Lung (tissue), 12 donors: ENCODE measurements around the gene HIPK2. TPM values are rescaled to one million over a fixed set of nuclear protein-coding genes. Genes with fewer than 3 reads are reported as not detected.
A peak's percentile ranks its signal among the peaks of the same experiment; 100 is the strongest.

Experiments used
- ATAC-seq: fragments of 200-7000 bp; cut with Tn5 transposase; one replicate; pipeline ENCODE4 v1.9.1; 2020; ENCODE audit warnings: moderate number of reproducible peaks; ENCODE audit not compliant: insufficient read depth, low FRiP score
- DNase-seq, 3 donors: peaks; one replicate each; pipeline ENCODE4 v3.0.0-alpha.2; 2013 to 2017
- H3K27ac ChIP-seq, 2 donors: one replicate each; pipeline ENCODE4 v1.5.1; 2013; ENCODE audit warnings: mild to moderate bottlenecking in 2 of 2, moderate library complexity in 2 of 2, control low read depth in 1 of 2, inconsistent platforms in 1 of 2, low read depth in 1 of 2, low read length in 1 of 2
- H3K27me3 ChIP-seq, 3 donors: one replicate each; pipeline ENCODE4 v1.5.1; 2013; ENCODE audit warnings: low read length in 2 of 3; ENCODE audit not compliant: control insufficient read depth in 3 of 3, insufficient read depth in 3 of 3
- H3K36me3 ChIP-seq, 4 donors: one replicate each; pipeline ENCODE4 v1.5.1; 2013; ENCODE audit warnings: low read length in 4 of 4, mild to moderate bottlenecking in 1 of 4, moderate library complexity in 1 of 4; ENCODE audit not compliant: control insufficient read depth in 4 of 4, insufficient read depth in 4 of 4
- H3K4me1 ChIP-seq, 5 donors: one replicate each; pipeline ENCODE4 v1.5.1; 2013; ENCODE audit warnings: low read length in 5 of 5, mild to moderate bottlenecking in 2 of 5, moderate library complexity in 1 of 5; ENCODE audit not compliant: control insufficient read depth in 5 of 5, insufficient read depth in 5 of 5
- H3K4me3 ChIP-seq: one replicate; pipeline ENCODE4 v1.5.1; 2013; ENCODE audit warnings: mild to moderate bottlenecking, control low read depth, moderate library complexity
- H3K9ac ChIP-seq, 2 donors: one replicate each; pipeline ENCODE4 v1.5.1; 2013; ENCODE audit warnings: low read length in 2 of 2, control low read depth in 1 of 2; ENCODE audit not compliant: insufficient read depth in 1 of 2
- H3K9me3 ChIP-seq, 4 donors: one replicate each; pipeline ENCODE4 v1.5.1; 2013; ENCODE audit warnings: low read length in 3 of 4, mild to moderate bottlenecking in 1 of 4, moderate library complexity in 1 of 4; ENCODE audit not compliant: control insufficient read depth in 4 of 4, insufficient read depth in 3 of 4
- WGBS, 2 donors: extraction: QIAGEN DNeasy Blood & Tissue Kit; methylation state at CpG; one replicate each; pipeline ENCODE4 v1.1.7; 2013; 5-methylcytosine and 5-hydroxymethylcytosine counted together
- polyA plus RNA-seq, 2 donors: library from polyadenylated mRNA; stranded (reverse); fragments of 200-250 nt; gene quantifications; one replicate each; pipeline ENCODE4 v1.2.1, GENCODE V29; 2013
- total RNA-seq, 2 donors: library from RNA; depleted of rRNA in 1 of 2; stranded (reverse); fragments of >200 nt in 1 of 2; gene quantifications; one replicate each; pipeline ENCODE4 v1.2.1, GENCODE V29; 2014 to 2021
- TF ChIP-seq, protein P1 (sequence below): IDR thresholded peaks from 2 replicates; pipeline ENCODE4 v1.5.1; 2012; ENCODE audit warnings: mild to moderate bottlenecking; ENCODE audit errors: control extremely low read depth, extremely low read depth
- donor health status: control.
- donor health status: control.
- donor health status: Bipolar disorder and iron deficiency.
- donor health status: healthy.
- donor health status: DM: yes; HTN: yes; CAD: no.

Gene HIPK2
- total and polyA plus RNA-seq, 4 donors = 8.7 to 65.1 (median 18.3) TPM

DNA sequence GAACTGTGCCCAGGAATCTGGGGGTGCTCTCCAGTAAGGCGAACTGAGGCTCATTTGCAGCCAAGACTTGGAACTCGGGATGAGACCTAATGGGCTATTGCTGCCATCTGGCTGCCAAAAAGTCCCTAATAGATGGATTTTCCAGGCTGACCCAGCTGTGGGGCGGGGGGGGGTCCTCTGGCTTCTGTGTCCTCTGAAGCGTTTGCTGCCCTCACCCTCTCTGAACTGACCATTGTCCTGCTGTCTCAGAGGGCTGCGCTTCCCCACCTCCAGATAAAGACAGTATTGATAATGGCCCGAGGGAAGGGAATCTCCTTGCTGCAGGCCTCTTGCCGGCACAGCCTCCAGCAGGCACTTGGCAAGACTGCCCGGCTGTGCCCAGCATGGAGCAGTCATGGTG is 207.7 kb downstream of the HIPK2 start:
- TF ChIP-seq, protein P1, sequence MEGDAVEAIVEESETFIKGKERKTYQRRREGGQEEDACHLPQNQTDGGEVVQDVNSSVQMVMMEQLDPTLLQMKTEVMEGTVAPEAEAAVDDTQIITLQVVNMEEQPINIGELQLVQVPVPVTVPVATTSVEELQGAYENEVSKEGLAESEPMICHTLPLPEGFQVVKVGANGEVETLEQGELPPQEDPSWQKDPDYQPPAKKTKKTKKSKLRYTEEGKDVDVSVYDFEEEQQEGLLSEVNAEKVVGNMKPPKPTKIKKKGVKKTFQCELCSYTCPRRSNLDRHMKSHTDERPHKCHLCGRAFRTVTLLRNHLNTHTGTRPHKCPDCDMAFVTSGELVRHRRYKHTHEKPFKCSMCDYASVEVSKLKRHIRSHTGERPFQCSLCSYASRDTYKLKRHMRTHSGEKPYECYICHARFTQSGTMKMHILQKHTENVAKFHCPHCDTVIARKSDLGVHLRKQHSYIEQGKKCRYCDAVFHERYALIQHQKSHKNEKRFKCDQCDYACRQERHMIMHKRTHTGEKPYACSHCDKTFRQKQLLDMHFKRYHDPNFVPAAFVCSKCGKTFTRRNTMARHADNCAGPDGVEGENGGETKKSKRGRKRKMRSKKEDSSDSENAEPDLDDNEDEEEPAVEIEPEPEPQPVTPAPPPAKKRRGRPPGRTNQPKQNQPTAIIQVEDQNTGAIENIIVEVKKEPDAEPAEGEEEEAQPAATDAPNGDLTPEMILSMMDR = no peak
- Histone ChIP-seq H3K4me1 (peaks cover 0 to 2% (median 0%) of the 10 kb centered on the region in 5 donors), H3K27me3 (no peaks in the 10 kb centered on the region), H3K27ac (no peak overlapping the region), H3K4me3 (no peak overlapping the region), H3K9me3 (no peaks in the 10 kb centered on the region), H3K36me3 (peaks cover 8 to 46% (median 18%) of the 10 kb centered on the region in 4 donors), H3K9ac (no peak overlapping the region)
- DNase-seq (peak in 2 of 3 donors; percentile 32 to 45), ATAC-seq (no peak)
- 85 to 91% methylated on average over 8 of the region's 8 CpGs for WGBS, 2 donors

DNA sequence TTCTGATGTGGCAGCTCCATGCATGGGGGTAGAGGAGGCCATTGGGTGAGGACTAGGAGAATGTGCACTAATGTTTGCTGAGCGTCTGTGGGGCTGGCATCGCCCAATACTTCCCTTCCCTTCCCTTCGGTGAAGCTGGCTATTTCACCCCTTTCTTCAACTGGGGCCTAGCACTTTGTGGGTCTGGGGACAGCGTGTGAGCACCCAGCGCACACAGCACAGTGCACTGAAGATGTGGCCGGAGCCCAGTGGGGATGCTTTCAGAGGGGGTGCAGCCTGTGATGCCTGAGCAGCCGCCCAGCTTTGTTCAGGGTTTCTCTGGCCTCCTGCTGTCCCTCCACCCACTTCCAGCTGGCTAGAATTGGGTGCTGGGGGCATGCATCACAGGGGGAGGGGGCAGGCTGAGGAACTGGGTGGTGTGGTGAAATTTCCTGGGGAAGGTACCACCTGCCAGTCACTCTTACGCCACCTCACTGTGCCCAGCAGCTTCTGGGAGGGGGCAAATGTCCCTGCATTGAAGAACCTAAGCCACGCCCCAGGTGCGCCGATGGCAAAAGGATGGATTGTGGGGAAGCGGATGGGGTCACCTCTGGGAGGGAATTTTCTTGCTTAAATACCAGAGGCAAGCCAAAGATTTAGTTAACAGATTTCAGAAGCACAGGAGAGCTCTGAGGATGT is 208.8 kb downstream of the HIPK2 start:
- Histone ChIP-seq H3K9me3 (no peaks in the 10 kb centered on the region), H3K27me3 (no peaks in the 10 kb centered on the region)
- DNase-seq = no peak

DNA sequence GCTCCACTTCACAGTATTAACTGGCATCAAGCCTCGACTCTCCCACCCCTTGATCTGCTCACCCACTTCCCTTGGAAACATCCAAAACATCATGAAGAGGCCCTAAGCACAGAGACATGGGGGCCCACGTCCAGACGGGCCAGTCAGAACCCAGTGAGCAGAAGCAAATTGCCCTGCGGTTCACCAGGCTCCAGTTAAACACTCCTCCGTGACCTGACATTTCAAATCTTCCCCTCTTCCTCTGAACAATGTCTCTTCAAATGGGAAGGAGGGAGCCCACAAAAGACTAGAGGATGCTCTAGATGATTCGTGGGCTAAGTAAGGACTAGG is 209.5 kb downstream of the HIPK2 start:
- Histone ChIP-seq H3K9ac (no peak overlapping the region), H3K9me3 (no peaks in the 10 kb centered on the region), H3K4me3 (no peak overlapping the region), H3K36me3 (peaks cover 4 to 31% (median 13%) of the 10 kb centered on the region in 4 donors), H3K27me3 (no peaks in the 10 kb centered on the region), H3K27ac (no peak overlapping the region), H3K4me1 (peaks cover 0 to 4% (median 0%) of the 10 kb centered on the region in 5 donors)
- ATAC-seq = no peak
- TF ChIP-seq, protein P1 = no peak
- DNase-seq = no peak
- WGBS, 2 donors = 91 to 96% methylated on average over 6 of the region's 6 CpGs

More for the DNA sequence above, 208.8 kb downstream of the HIPK2 start:
- TF ChIP-seq, protein P1 = no peak
- Histone ChIP-seq H3K9ac (no peak overlapping the region), H3K4me3 (no peak overlapping the region), H3K4me1 (peaks cover 0 to 4% (median 0%) of the 10 kb centered on the region in 5 donors), H3K36me3 (peaks cover 4 to 34% (median 14%) of the 10 kb centered on the region in 4 donors), H3K27ac (no peak overlapping the region)
- no peak for ATAC-seq
- 86 to 89% methylated on average over 12 of the region's 12 CpGs for WGBS, 2 donors
